ENCODE measurements around the gene KDM1A. TPM values are rescaled to one million over a fixed set of nuclear protein-coding genes. Genes with fewer than 3 reads are reported as not detected.
"Not testable (repeated sequence)": the region's sequence is repeated elsewhere in the genome, so short reads cannot be mapped to it uniquely, and the experiment has no call there.

The KDM1A gene
- total and polyA plus RNA-seq, 2 of the 13 experiments (the other 11 are each of a cell fraction or from before 2014, with no cell fraction given), result 81.3 to 173 TPM

DNA sequence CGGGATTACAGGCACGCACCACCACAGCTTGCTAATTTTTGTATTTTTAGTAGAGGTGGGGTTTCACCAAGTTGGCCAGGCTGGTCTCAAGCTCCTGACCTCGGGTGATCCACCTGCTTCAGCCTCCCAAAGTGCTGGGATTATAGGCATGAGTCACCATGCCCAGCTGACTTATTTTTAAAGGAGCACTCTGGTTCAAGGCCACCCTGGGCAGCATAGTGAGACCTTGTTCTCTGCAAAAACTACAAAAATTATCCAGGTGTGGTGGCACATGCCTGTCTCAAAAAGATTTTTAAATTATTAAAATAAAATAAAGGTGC lies 38.8 kb upstream of the KDM1A start:
- H3K4me1 ChIP-seq (ENCODE audit: insufficient read depth, low read length), result peaks cover 39% of the 10 kb centered on the region
- in situ Hi-C loops (cut with HindIII; ENCODE audit: extremely low pct_ligation_motif_present, low pct_unique_long_range_greater_than_20kb); DNase-seq (ENCODE audit: low spot score); BruUV-seq (replicated peaks); H3K27ac ChIP-seq (ENCODE audit: extremely low read length, insufficient read depth, low read length); CTCF ChIA-PET (ENCODE audit: low intra/inter-chr PET ratio, low total read pairs); H4K20me1 ChIP-seq (ENCODE audit: insufficient read depth, low read length); intact Hi-C loops (cut with micrococcal nuclease; ENCODE audit: unreplicated experiment); H3K9ac ChIP-seq (ENCODE audit: insufficient read depth, low read depth, low read length); H3K36me3 ChIP-seq (replicated peaks in 1 of 2; ENCODE audit: control insufficient read depth in 1 of 2, insufficient read depth in 2 of 2, low read length in 2 of 2); FAIRE-seq; H3K4me2 ChIP-seq (ENCODE audit: low read depth, low read length); H2AFZ ChIP-seq (ENCODE audit: low read length); H3K79me2 ChIP-seq (ENCODE audit: insufficient read depth, low read length); ATAC-seq; H3K27me3 ChIP-seq (ENCODE audit: control insufficient read depth in 1 of 2, insufficient read depth in 2 of 2, low read length in 2 of 2); H3K4me3 ChIP-seq (replicated peaks in 1 of 3; ENCODE audit: insufficient read depth in 1 of 3, low read depth in 2 of 3, low read length in 3 of 3); POLR2A ChIA-PET; H3K9me3 ChIP-seq (ENCODE audit: low read length): not testable (repeated sequence)
- TF ChIP-seq, protein P1, sequence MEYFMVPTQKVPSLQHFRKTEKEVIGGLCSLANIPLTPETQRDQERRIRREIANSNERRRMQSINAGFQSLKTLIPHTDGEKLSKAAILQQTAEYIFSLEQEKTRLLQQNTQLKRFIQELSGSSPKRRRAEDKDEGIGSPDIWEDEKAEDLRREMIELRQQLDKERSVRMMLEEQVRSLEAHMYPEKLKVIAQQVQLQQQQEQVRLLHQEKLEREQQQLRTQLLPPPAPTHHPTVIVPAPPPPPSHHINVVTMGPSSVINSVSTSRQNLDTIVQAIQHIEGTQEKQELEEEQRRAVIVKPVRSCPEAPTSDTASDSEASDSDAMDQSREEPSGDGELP (IDR thresholded peaks at IDR 0.05; ENCODE audit: borderline replicate concordance, low read depth), result peak; percentile 34; the same call in 1 of the 2 replicates
- TF ChIP-seq JUND (CRISPR knock-in tag; IDR thresholded peaks at IDR 0.05) (0 out of 2 replicates have a peak, but pooled peaks have one; percentile 12), FOSL2 (CRISPR knock-in tag; IDR thresholded peaks at IDR 0.05) (peak; percentile 82)
- TF ChIP-seq, protein P2, sequence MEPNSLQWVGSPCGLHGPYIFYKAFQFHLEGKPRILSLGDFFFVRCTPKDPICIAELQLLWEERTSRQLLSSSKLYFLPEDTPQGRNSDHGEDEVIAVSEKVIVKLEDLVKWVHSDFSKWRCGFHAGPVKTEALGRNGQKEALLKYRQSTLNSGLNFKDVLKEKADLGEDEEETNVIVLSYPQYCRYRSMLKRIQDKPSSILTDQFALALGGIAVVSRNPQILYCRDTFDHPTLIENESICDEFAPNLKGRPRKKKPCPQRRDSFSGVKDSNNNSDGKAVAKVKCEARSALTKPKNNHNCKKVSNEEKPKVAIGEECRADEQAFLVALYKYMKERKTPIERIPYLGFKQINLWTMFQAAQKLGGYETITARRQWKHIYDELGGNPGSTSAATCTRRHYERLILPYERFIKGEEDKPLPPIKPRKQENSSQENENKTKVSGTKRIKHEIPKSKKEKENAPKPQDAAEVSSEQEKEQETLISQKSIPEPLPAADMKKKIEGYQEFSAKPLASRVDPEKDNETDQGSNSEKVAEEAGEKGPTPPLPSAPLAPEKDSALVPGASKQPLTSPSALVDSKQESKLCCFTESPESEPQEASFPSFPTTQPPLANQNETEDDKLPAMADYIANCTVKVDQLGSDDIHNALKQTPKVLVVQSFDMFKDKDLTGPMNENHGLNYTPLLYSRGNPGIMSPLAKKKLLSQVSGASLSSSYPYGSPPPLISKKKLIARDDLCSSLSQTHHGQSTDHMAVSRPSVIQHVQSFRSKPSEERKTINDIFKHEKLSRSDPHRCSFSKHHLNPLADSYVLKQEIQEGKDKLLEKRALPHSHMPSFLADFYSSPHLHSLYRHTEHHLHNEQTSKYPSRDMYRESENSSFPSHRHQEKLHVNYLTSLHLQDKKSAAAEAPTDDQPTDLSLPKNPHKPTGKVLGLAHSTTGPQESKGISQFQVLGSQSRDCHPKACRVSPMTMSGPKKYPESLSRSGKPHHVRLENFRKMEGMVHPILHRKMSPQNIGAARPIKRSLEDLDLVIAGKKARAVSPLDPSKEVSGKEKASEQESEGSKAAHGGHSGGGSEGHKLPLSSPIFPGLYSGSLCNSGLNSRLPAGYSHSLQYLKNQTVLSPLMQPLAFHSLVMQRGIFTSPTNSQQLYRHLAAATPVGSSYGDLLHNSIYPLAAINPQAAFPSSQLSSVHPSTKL (CRISPR knock-in tag; IDR thresholded peaks at IDR 0.05), result peak; percentile 10; the same call in 1 of the 2 replicates
- WGBS (ENCODE audit: low lambda C conversion rate), result 41% methylated on average over 3 of the region's 3 CpGs

Measured in HepG2 (cell line).